CD4-positive, CD25-positive, alpha-beta regulatory T cell (primary cell): ENCODE results near the gene TGM5. TPM values are rescaled to one million over a fixed set of nuclear protein-coding genes. Genes with fewer than 3 reads are reported as not detected.

ENCODE experiments used
- ATAC-seq, 2 donors: fragments of 150-1000 bp; cut with Tn5 transposase; one replicate each; pipeline ENCODE4 v1.10.0; 2021; ENCODE audit warnings: low read depth in 2 of 2, moderate number of reproducible peaks in 2 of 2, moderate library complexity in 1 of 2
- DNase-seq, 3 donors: peaks; one replicate each; pipeline versions ENCODE4 v3.0.0 to v3.0.0-alpha.2; 2012 to 2022; ENCODE audit warnings: mixed read lengths in 1 of 3
- H3K27ac ChIP-seq: one replicate; pipeline ENCODE4 v1.7.0; 2013; ENCODE audit warnings: mild to moderate bottlenecking, low read length; ENCODE audit not compliant: insufficient read depth, poor library complexity, severe bottlenecking
- H3K27me3 ChIP-seq: one replicate; pipeline ENCODE4 v1.7.0; 2013; ENCODE audit warnings: low read length; ENCODE audit not compliant: control insufficient read depth, insufficient read depth
- H3K36me3 ChIP-seq: one replicate; pipeline ENCODE4 v1.7.0; 2013; ENCODE audit warnings: mild to moderate bottlenecking, low read length, moderate library complexity; ENCODE audit not compliant: control insufficient read depth, insufficient read depth
- H3K4me1 ChIP-seq: 2 replicates; pipeline ENCODE4 v1.7.0; 2013; ENCODE audit warnings: mild to moderate bottlenecking, low read length; ENCODE audit not compliant: insufficient read depth, control insufficient read depth, poor library complexity, severe bottlenecking
- H3K4me3 ChIP-seq: one replicate; pipeline ENCODE4 v1.7.0; 2013; ENCODE audit warnings: low read depth, mild to moderate bottlenecking, low read length, moderate library complexity
- H3K9me3 ChIP-seq, 2 experiments: 1 replicate in 1 of 2; 2 replicates in 1 of 2; pipeline ENCODE4 v1.7.0; 2013; ENCODE audit warnings: low read length in 2 of 2, mild to moderate bottlenecking in 1 of 2, moderate library complexity in 1 of 2; ENCODE audit not compliant: control insufficient read depth in 2 of 2
- H3K27ac Mint-ChIP-seq, 3 donors: one replicate each; pipeline ENCODE4 v1.8.0; 2020 to 2022; ENCODE audit warnings: mild to moderate bottlenecking in 3 of 3, mixed read lengths in 3 of 3, moderate library complexity in 2 of 3
- H3K27me3 Mint-ChIP-seq: one replicate; pipeline ENCODE4 v1.8.0; 2022; ENCODE audit warnings: mild to moderate bottlenecking, mixed read lengths
- H3K36me3 Mint-ChIP-seq: one replicate; pipeline ENCODE4 v1.8.0; 2020; ENCODE audit warnings: mixed read lengths
- H3K4me1 Mint-ChIP-seq, 4 donors: one replicate each; pipeline ENCODE4 v1.8.0; 2020 to 2022; ENCODE audit warnings: mixed read lengths in 4 of 4, mild to moderate bottlenecking in 1 of 4
- H3K4me3 Mint-ChIP-seq, 4 donors: one replicate each; pipeline ENCODE4 v1.8.0; 2020 to 2022; ENCODE audit warnings: mild to moderate bottlenecking in 4 of 4, mixed read lengths in 4 of 4, moderate library complexity in 3 of 4
- H3K9me3 Mint-ChIP-seq, 7 donors: one replicate each; pipeline ENCODE4 v1.8.0; 2020 to 2022; ENCODE audit warnings: mixed read lengths in 7 of 7, mild to moderate bottlenecking in 3 of 7, moderate library complexity in 2 of 7
- polyA plus RNA-seq, 4 donors: library from polyadenylated mRNA; unstranded; fragments of 300-500 nt; fragmentation: Illumina TruSeq; gene quantifications; one replicate each; pipeline ENCODE4 v1.2.3, GENCODE V29; 2021
- total RNA-seq: library from RNA; stranded (reverse); gene quantifications from one replicate; pipeline ENCODE4 v1.2.3, GENCODE V29; 2022

Gene TGM5
- total and polyA plus RNA-seq, 5 donors from 2014 or later, result not detected

GRCh38 chr15:43267439-43267838 lies 711 bp upstream of the TGM5 start:
- Histone ChIP-seq H3K4me3 (no peak overlapping the region), H3K4me1 (peaks cover 3% of the 10 kb centered on the region), H3K9me3 (no peaks in the 10 kb centered on the region), H3K27ac (no peak overlapping the region), H3K27me3 (peaks cover 8% of the 10 kb centered on the region), H3K36me3 (no peaks in the 10 kb centered on the region)
- peaks cover 0 to 15% (median 0%) of the 10 kb centered on the region in 4 donors for H3K4me1 Mint-ChIP-seq
- DNase-seq (no peak), ATAC-seq (no peak)
- H3K4me3 Mint-ChIP-seq, result no peak overlapping the region
- H3K9me3 Mint-ChIP-seq, result peaks cover 0 to 7% (median 3%) of the 10 kb centered on the region in 7 donors
- H3K27ac Mint-ChIP-seq, result no peak overlapping the region
- H3K36me3 Mint-ChIP-seq, result no peaks in the 10 kb centered on the region
- peaks cover 27% of the 10 kb centered on the region for H3K27me3 Mint-ChIP-seq

GRCh38 chr15:43266386-43266785 lies 342 bp downstream of the TGM5 start:
- H3K27ac ChIP-seq, result no peak overlapping the region
- H3K9me3 Mint-ChIP-seq, result peaks cover 0 to 4% (median 0%) of the 10 kb centered on the region in 7 donors
- H3K36me3 Mint-ChIP-seq, result no peaks in the 10 kb centered on the region
- H3K27me3 Mint-ChIP-seq, result peaks cover 31% of the 10 kb centered on the region
- no peaks in the 10 kb centered on the region for H3K9me3 ChIP-seq
- H3K27me3 ChIP-seq, result peaks cover 8% of the 10 kb centered on the region
- H3K4me3 Mint-ChIP-seq, result no peak overlapping the region
- peaks cover 3% of the 10 kb centered on the region for H3K4me1 ChIP-seq
- DNase-seq (no peak), ATAC-seq (no peak)
- H3K36me3 ChIP-seq, result no peaks in the 10 kb centered on the region
- no peak overlapping the region for H3K27ac Mint-ChIP-seq
- no peak overlapping the region for H3K4me3 ChIP-seq
- peaks cover 0 to 14% (median 0%) of the 10 kb centered on the region in 4 donors for H3K4me1 Mint-ChIP-seq

GRCh38 chr15:43260011-43260615 lies 6.6 kb downstream of the TGM5 start:
- H3K4me1 ChIP-seq, result no peaks in the 10 kb centered on the region
- ATAC-seq, result no peak
- H3K9me3 ChIP-seq, result no peaks in the 10 kb centered on the region
- Mint-ChIP-seq H3K4me3 (no peak overlapping the region), H3K4me1 (no peaks in the 10 kb centered on the region), H3K36me3 (no peaks in the 10 kb centered on the region), H3K27me3 (peaks cover 14% of the 10 kb centered on the region), H3K27ac (peak overlapping the region in 1 of 3 donors; percentile 54), H3K9me3 (peaks cover 0 to 1% (median 0%) of the 10 kb centered on the region in 7 donors)
- peaks cover 9% of the 10 kb centered on the region for H3K27me3 ChIP-seq
- no peaks in the 10 kb centered on the region for H3K36me3 ChIP-seq
- no peak overlapping the region for H3K27ac ChIP-seq
- DNase-seq, result no peak
- no peak overlapping the region for H3K4me3 ChIP-seq

GRCh38 chr15:43258781-43259180 lies 7.9 kb downstream of the TGM5 start:
- peaks cover 0 to 1% (median 0%) of the 10 kb centered on the region in 7 donors for H3K9me3 Mint-ChIP-seq
- H3K4me3 ChIP-seq, result no peak overlapping the region
- H3K27ac Mint-ChIP-seq, result no peak overlapping the region
- ATAC-seq, result no peak
- H3K27me3 ChIP-seq, result peaks cover 5% of the 10 kb centered on the region
- H3K36me3 ChIP-seq, result no peaks in the 10 kb centered on the region
- no peak for DNase-seq
- H3K4me1 Mint-ChIP-seq, result peaks cover 0 to 4% (median 0%) of the 10 kb centered on the region in 4 donors
- no peak overlapping the region for H3K4me3 Mint-ChIP-seq
- H3K9me3 ChIP-seq, result no peaks in the 10 kb centered on the region
- peaks cover 10% of the 10 kb centered on the region for H3K27me3 Mint-ChIP-seq
- no peaks in the 10 kb centered on the region for H3K4me1 ChIP-seq
- H3K27ac ChIP-seq, result no peak overlapping the region
- H3K36me3 Mint-ChIP-seq, result no peaks in the 10 kb centered on the region

- no peak overlapping the region for H3K4me3 Mint-ChIP-seq
These were observed 10.4 kb downstream of the TGM5 start for GRCh38 chr15:43256341-43256740.

DNA sequence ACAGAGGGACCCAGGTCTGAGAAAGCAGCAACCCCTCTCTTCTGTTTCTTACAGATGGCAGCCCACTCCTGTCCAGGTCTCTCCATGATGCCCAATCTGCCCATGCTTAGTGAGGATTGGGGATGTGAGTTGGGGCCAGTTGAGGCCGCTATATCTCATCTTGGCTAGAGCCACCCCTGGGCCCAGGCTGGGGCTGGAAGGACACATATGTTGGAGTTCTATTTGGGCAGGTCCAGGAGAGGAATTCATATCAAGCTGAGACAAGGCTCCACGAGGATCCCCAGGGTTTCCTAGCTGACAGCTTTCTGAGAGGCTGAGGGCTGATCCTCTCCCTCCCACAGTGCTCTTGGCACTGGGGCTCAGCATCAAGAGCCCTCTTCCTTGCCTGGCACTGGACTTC lies 11.4 kb downstream of the TGM5 start:
- H3K27me3 ChIP-seq, result peaks cover 2% of the 10 kb centered on the region
- no peaks in the 10 kb centered on the region for H3K4me1 ChIP-seq
- Mint-ChIP-seq H3K36me3 (peaks cover 5% of the 10 kb centered on the region), H3K27me3 (no peaks in the 10 kb centered on the region), H3K4me3 (no peak overlapping the region), H3K27ac (no peak overlapping the region), H3K9me3 (peaks cover 0 to 1% (median 0%) of the 10 kb centered on the region in 7 donors), H3K4me1 (peaks cover 0 to 12% (median 2%) of the 10 kb centered on the region in 4 donors)
- no peak overlapping the region for H3K27ac ChIP-seq
- H3K9me3 ChIP-seq, result no peaks in the 10 kb centered on the region
- DNase-seq, result no peak
- H3K4me3 ChIP-seq, result no peak overlapping the region
- no peaks in the 10 kb centered on the region for H3K36me3 ChIP-seq
- ATAC-seq, result no peak

More at GRCh38 chr15:43256341-43256740, 10.4 kb downstream of the TGM5 start:
- Mint-ChIP-seq H3K4me1 (peaks cover 0 to 12% (median 2%) of the 10 kb centered on the region in 4 donors), H3K27me3 (no peaks in the 10 kb centered on the region), H3K36me3 (peaks cover 5% of the 10 kb centered on the region), H3K27ac (peak overlapping the region in 1 of 3 donors; percentile 9), H3K9me3 (peaks cover 0 to 1% (median 0%) of the 10 kb centered on the region in 7 donors)
- no peaks in the 10 kb centered on the region for H3K36me3 ChIP-seq
- DNase-seq (no peak), ATAC-seq (no peak)
- H3K4me3 ChIP-seq, result no peak overlapping the region
- H3K4me1 ChIP-seq, result no peaks in the 10 kb centered on the region
- no peak overlapping the region for H3K27ac ChIP-seq
- H3K27me3 ChIP-seq, result peaks cover 2% of the 10 kb centered on the region
- H3K9me3 ChIP-seq, result no peaks in the 10 kb centered on the region

- Histone ChIP-seq H3K4me3 (no peak overlapping the region), H3K36me3 (no peaks in the 10 kb centered on the region), H3K4me1 (no peaks in the 10 kb centered on the region), H3K27ac (no peak overlapping the region), H3K9me3 (no peaks in the 10 kb centered on the region), H3K27me3 (peaks cover 2% of the 10 kb centered on the region)
- peak in 1 of 3 donors; percentile 27 for DNase-seq
- H3K4me3 Mint-ChIP-seq, result no peak overlapping the region
- H3K9me3 Mint-ChIP-seq, result peaks cover 0 to 1% (median 0%) of the 10 kb centered on the region in 7 donors
- peak; percentile 52 to 64 for ATAC-seq
- H3K4me1 Mint-ChIP-seq, result peaks cover 0 to 12% (median 2%) of the 10 kb centered on the region in 4 donors
- peaks cover 5% of the 10 kb centered on the region for H3K36me3 Mint-ChIP-seq
- no peak overlapping the region for H3K27ac Mint-ChIP-seq
- peaks cover 5% of the 10 kb centered on the region for H3K27me3 Mint-ChIP-seq
These were observed 13.0 kb downstream of the TGM5 start for GRCh38 chr15:43253431-43254403.
